MM.1S (cell line): ENCODE measurements around the gene PCNP.

Source experiments
- EZH2 ChIP-seq: fragments of 300-600 bp; sonication (generic); optimal IDR thresholded peaks from 2 replicates; pipeline ENCODE3; 2017; ENCODE audit warnings: low read depth, mild to moderate bottlenecking, antibody characterized with exemption, low read length, mixed read lengths
- TF ChIP-seq, protein P1 (sequence below): fragments of 300-600 bp; sonication (generic); IDR thresholded peaks from 2 replicates; pipeline ENCODE4 v1.5.1; 2016; ENCODE audit warnings: antibody characterized with exemption, low read length, mixed read lengths

DNA sequence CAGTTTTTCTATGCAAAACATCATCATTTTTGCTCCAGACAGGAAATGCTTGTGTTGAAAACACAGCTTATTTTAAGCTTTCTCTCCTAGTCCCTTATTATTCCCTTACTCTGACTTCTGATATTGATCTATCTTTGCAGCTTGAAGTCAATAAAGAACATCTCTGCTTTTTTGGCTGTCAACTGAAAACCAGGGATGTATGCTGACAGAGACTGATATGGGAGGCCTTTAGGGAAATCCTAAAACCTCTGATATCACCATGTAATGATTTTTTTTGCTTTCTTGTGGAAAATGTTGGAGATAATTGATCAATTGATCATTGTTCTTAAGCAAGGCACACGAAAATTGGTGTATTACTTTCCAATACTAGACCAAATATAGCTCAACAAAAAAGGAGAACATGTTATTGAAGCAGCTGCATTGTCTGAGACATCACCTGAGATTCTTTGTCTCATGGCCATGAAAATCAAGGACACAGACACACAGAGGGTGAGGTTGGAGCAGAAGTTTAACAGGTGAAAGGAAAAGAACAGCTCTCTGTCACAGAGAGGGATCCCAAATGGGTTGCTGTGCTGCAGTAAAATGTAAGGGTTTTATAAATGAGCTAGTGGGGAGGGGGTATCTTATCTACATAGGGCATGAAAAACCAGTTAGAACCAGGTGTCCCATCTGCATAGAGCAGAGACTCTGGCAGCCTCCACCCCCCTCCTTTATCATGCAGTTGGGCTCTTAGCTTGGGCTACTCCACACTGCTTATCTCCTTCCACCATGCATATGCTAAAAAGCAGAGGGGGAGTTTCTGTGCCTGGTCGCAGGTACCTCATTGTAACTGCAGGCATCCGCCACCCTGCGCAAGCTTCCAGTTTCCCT lies 43.9 kb upstream of the PCNP start:
- TF ChIP-seq, protein P1, sequence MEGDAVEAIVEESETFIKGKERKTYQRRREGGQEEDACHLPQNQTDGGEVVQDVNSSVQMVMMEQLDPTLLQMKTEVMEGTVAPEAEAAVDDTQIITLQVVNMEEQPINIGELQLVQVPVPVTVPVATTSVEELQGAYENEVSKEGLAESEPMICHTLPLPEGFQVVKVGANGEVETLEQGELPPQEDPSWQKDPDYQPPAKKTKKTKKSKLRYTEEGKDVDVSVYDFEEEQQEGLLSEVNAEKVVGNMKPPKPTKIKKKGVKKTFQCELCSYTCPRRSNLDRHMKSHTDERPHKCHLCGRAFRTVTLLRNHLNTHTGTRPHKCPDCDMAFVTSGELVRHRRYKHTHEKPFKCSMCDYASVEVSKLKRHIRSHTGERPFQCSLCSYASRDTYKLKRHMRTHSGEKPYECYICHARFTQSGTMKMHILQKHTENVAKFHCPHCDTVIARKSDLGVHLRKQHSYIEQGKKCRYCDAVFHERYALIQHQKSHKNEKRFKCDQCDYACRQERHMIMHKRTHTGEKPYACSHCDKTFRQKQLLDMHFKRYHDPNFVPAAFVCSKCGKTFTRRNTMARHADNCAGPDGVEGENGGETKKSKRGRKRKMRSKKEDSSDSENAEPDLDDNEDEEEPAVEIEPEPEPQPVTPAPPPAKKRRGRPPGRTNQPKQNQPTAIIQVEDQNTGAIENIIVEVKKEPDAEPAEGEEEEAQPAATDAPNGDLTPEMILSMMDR: no peak
- no peak for TF ChIP-seq EZH2
